ENCODE measurements around the gene WLS. TPM values are rescaled to one million over a fixed set of nuclear protein-coding genes. Genes with fewer than 3 reads are reported as not detected.

WLS gene
- polyA plus RNA-seq, 1 donor from 2014 or later, result 8.8 TPM

GRCh38 chr1:68148631-68149030 lies 83.7 kb downstream of the WLS start:
- no peak overlapping the region for H3K27ac ChIP-seq (ENCODE audit: low read length)
- H3F3A ChIP-seq (ENCODE audit: insufficient read depth, low read length, poor library complexity, severe bottlenecking), result no peaks in the 10 kb centered on the region
- no peaks in the 10 kb centered on the region for H3K79me2 ChIP-seq (replicated peaks; ENCODE audit: insufficient read depth, low read length)
- TF ChIP-seq POLR2AphosphoS5 (IDR thresholded peaks at IDR 0.05) (no peak), EP300 (conservative IDR thresholded peaks at IDR 0.05; ENCODE audit: poor library complexity, severe bottlenecking) (no peak), EZH2 (IDR thresholded peaks at IDR 0.05; ENCODE audit: borderline replicate concordance, insufficient read depth, low read length, poor library complexity, severe bottlenecking) (no peak), RAD21 (conservative IDR thresholded peaks at IDR 0.05) (no peak), TAF1 (IDR thresholded peaks at IDR 0.05; ENCODE audit: low read depth) (no peak), CTCF (IDR thresholded peaks at IDR 0.05; ENCODE audit: poor library complexity, severe bottlenecking) (no peak), MXI1 (conservative IDR thresholded peaks at IDR 0.05; ENCODE audit: poor library complexity, severe bottlenecking) (no peak), SMC3 (conservative IDR thresholded peaks at IDR 0.05; ENCODE audit: poor library complexity) (no peak)
- TF ChIP-seq, protein P1, sequence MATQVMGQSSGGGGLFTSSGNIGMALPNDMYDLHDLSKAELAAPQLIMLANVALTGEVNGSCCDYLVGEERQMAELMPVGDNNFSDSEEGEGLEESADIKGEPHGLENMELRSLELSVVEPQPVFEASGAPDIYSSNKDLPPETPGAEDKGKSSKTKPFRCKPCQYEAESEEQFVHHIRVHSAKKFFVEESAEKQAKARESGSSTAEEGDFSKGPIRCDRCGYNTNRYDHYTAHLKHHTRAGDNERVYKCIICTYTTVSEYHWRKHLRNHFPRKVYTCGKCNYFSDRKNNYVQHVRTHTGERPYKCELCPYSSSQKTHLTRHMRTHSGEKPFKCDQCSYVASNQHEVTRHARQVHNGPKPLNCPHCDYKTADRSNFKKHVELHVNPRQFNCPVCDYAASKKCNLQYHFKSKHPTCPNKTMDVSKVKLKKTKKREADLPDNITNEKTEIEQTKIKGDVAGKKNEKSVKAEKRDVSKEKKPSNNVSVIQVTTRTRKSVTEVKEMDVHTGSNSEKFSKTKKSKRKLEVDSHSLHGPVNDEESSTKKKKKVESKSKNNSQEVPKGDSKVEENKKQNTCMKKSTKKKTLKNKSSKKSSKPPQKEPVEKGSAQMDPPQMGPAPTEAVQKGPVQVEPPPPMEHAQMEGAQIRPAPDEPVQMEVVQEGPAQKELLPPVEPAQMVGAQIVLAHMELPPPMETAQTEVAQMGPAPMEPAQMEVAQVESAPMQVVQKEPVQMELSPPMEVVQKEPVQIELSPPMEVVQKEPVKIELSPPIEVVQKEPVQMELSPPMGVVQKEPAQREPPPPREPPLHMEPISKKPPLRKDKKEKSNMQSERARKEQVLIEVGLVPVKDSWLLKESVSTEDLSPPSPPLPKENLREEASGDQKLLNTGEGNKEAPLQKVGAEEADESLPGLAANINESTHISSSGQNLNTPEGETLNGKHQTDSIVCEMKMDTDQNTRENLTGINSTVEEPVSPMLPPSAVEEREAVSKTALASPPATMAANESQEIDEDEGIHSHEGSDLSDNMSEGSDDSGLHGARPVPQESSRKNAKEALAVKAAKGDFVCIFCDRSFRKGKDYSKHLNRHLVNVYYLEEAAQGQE (IDR thresholded peaks at IDR 0.05; ENCODE audit: borderline replicate concordance), result no peak
- H3K9me3 ChIP-seq (ENCODE audit: low read length), result no peaks in the 10 kb centered on the region
- H3K36me3 ChIP-seq (ENCODE audit: insufficient read depth, low read length), result no peaks in the 10 kb centered on the region
- no peak overlapping the region for H3K9ac ChIP-seq (ENCODE audit: low read length)
- H4K20me1 ChIP-seq (ENCODE audit: insufficient read depth), result no peaks in the 10 kb centered on the region
- H2AFZ ChIP-seq (ENCODE audit: low read depth, low read length), result no peak overlapping the region
- no peaks in the 10 kb centered on the region for H3K9me2 ChIP-seq (ENCODE audit: insufficient read depth, low read length)
- H3K27me3 ChIP-seq (ENCODE audit: insufficient read depth, low read depth, low read length), result no peaks in the 10 kb centered on the region
- no peak overlapping the region for H3K4me2 ChIP-seq (ENCODE audit: low read length)
- H3K4me3 ChIP-seq (ENCODE audit: low read length), result no peak overlapping the region

- Histone ChIP-seq H3K4me2 (ENCODE audit: low read length) (no peak overlapping the region), H3K27ac (ENCODE audit: low read length) (no peak overlapping the region), H3F3A (ENCODE audit: insufficient read depth, low read length, poor library complexity, severe bottlenecking) (no peaks in the 10 kb centered on the region), H3K4me3 (ENCODE audit: low read length) (no peak overlapping the region), H3K9me3 (ENCODE audit: low read length) (no peaks in the 10 kb centered on the region), H3K27me3 (ENCODE audit: insufficient read depth, low read depth, low read length) (no peaks in the 10 kb centered on the region), H4K20me1 (ENCODE audit: insufficient read depth) (no peaks in the 10 kb centered on the region), H3K36me3 (ENCODE audit: insufficient read depth, low read length) (no peaks in the 10 kb centered on the region), H2AFZ (ENCODE audit: low read depth, low read length) (no peak overlapping the region), H3K9me2 (ENCODE audit: insufficient read depth, low read length) (no peaks in the 10 kb centered on the region), H3K9ac (ENCODE audit: low read length) (no peak overlapping the region), H3K79me2 (replicated peaks; ENCODE audit: insufficient read depth, low read length) (no peaks in the 10 kb centered on the region)
- no peak for TF ChIP-seq POLR2AphosphoS5 (IDR thresholded peaks at IDR 0.05)
These were observed 84.7 kb downstream of the WLS start for GRCh38 chr1:68147534-68148171.

All from neural cell (in vitro differentiated cells).